GM23338 (cell line): Measurements from ENCODE around the gene TTC28. TPM values are rescaled to one million over a fixed set of nuclear protein-coding genes. Genes with fewer than 3 reads are reported as not detected.

ENCODE experiments used
- ATAC-seq: fragments of 200-7000 bp; cut with Tn5 transposase; 3 replicates; pipeline ENCODE4 v1.9.1; 2020
- DNase-seq: peaks from one replicate; pipeline ENCODE4 v3.0.0-alpha.2; 2015; ENCODE audit warnings: low spot score
- H2AFZ ChIP-seq: fragments of 200-600 bp; sonication (generic); 2 replicates; pipeline ENCODE4 v1.8.0; 2016; ENCODE audit warnings: antibody characterized with exemption, mild to moderate bottlenecking, moderate library complexity
- H3F3A ChIP-seq: fragments of 200-600 bp; sonication (generic); replicated peaks from 2 replicates; pipeline ENCODE4 v1.8.0; 2017; ENCODE audit warnings: antibody characterized with exemption, mixed run types, low read depth
- H3K27ac ChIP-seq: fragments of 200-600 bp; sonication (generic); 2 replicates; pipeline ENCODE4 v1.6.1; 2016; ENCODE audit warnings: low read depth
- H3K27me3 ChIP-seq: fragments of 200-600 bp; sonication (generic); 2 replicates; pipeline ENCODE4 v1.8.0; 2016; ENCODE audit warnings: mild to moderate bottlenecking, mixed run types, moderate library complexity; ENCODE audit not compliant: insufficient read depth
- H3K36me3 ChIP-seq: fragments of 200-600 bp; sonication (generic); 2 replicates; pipeline ENCODE4 v1.8.0; 2016; ENCODE audit warnings: mild to moderate bottlenecking; ENCODE audit not compliant: insufficient read depth
- H3K4me1 ChIP-seq: fragments of 200-600 bp; sonication (generic); 2 replicates; pipeline ENCODE4 v1.8.0; 2016; ENCODE audit warnings: mild to moderate bottlenecking, moderate library complexity; ENCODE audit not compliant: insufficient read depth
- H3K4me2 ChIP-seq: fragments of 200-600 bp; sonication (generic); 2 replicates; pipeline ENCODE4 v1.7.1; 2017; ENCODE audit warnings: mixed run types
- H3K4me3 ChIP-seq: fragments of 200-600 bp; sonication (generic); 2 replicates; pipeline ENCODE4 v1.6.1; 2016; ENCODE audit warnings: mixed run types
- H3K79me2 ChIP-seq: fragments of 200-600 bp; sonication (generic); replicated peaks from 2 replicates; pipeline ENCODE4 v1.8.0; 2017; ENCODE audit warnings: mild to moderate bottlenecking; ENCODE audit not compliant: insufficient read depth
- H3K9me2 ChIP-seq: fragments of 200-600 bp; sonication (generic); 2 replicates; pipeline ENCODE4 v1.8.0; 2017; ENCODE audit not compliant: insufficient read depth
- H4K20me1 ChIP-seq: fragments of 200-600 bp; sonication (generic); replicated peaks from 2 replicates; pipeline ENCODE4 v1.8.0; 2017; ENCODE audit warnings: mild to moderate bottlenecking; ENCODE audit not compliant: insufficient read depth
- H3K27ac Mint-ChIP-seq: 2 replicates; pipeline ENCODE4 v1.8.0; 2020; ENCODE audit warnings: inconsistent platforms, mild to moderate bottlenecking, moderate library complexity, mixed read lengths
- H3K27me3 Mint-ChIP-seq: 3 replicates; pipeline ENCODE4 v1.8.0; 2022; ENCODE audit warnings: low read depth, mild to moderate bottlenecking, moderate library complexity, mixed read lengths, inconsistent platforms; ENCODE audit not compliant: insufficient read depth, poor library complexity
- H3K36me3 Mint-ChIP-seq: 3 replicates; pipeline ENCODE4 v1.8.0; 2021; ENCODE audit warnings: low read depth, mild to moderate bottlenecking, inconsistent platforms, moderate library complexity, mixed read lengths
- H3K4me1 Mint-ChIP-seq: 3 replicates; pipeline ENCODE4 v1.8.0; 2020; ENCODE audit warnings: mild to moderate bottlenecking, inconsistent platforms, mixed read lengths
- H3K4me3 Mint-ChIP-seq: 3 replicates; pipeline ENCODE4 v1.8.0; 2021; ENCODE audit warnings: moderate library complexity, mild to moderate bottlenecking, inconsistent platforms, mixed read lengths
- H3K9me3 Mint-ChIP-seq: 3 replicates; pipeline ENCODE4 v1.8.0; 2020; ENCODE audit warnings: moderate library complexity, mild to moderate bottlenecking, inconsistent platforms, mixed read lengths
- CTCF ChIP-seq, 2 experiments: fragments of 200-600 bp in 1 of 2; sonication (generic) in 1 of 2; conservative IDR thresholded peaks; 2 replicates each; pipeline versions ENCODE4 v1.5.1 to v1.6.1; 2016 to 2017; ENCODE audit warnings: antibody characterized with exemption in 2 of 2, low read depth in 2 of 2, mild to moderate bottlenecking in 2 of 2, moderate library complexity in 1 of 2
- EZH2 ChIP-seq: fragments of 200-600 bp; sonication (generic); IDR thresholded peaks from one replicate; pipeline ENCODE4 v1.8.0; 2017; ENCODE audit warnings: antibody characterized with exemption, mild to moderate bottlenecking, low read depth; ENCODE audit not compliant: unreplicated experiment
- JUNB ChIP-seq: IDR thresholded peaks from one replicate; pipeline ENCODE4 v1.6.1; 2016; ENCODE audit warnings: antibody characterized with exemption; ENCODE audit not compliant: unreplicated experiment
- ZNF462 ChIP-seq: fragments of 250-450 bp; sonication (Bioruptor Pico); IDR thresholded peaks from 2 replicates; pipeline ENCODE4 v1.5.0; 2020; ENCODE audit warnings: mild to moderate bottlenecking, moderate library complexity
- polyA plus RNA-seq: library from polyadenylated mRNA; unstranded; fragments of >200 nt; fragmentation: Nextera tagmentation; extraction: Ambion mirVana; gene quantifications from 2 replicates; pipeline ENCODE4 v1.2.1, GENCODE V29; 2016
- total RNA-seq: library from RNA; depleted of rRNA; stranded (reverse); fragments of >200 nt; shearing (Covaris generic); gene quantifications from 2 replicates; pipeline ENCODE4 v1.2.3, GENCODE V29; 2014

TTC28 gene
- total and polyA plus RNA-seq, 2 experiments from 2014 or later = 4.5 to 16.1 TPM

- H3K27ac ChIP-seq = no peak overlapping the region
- ATAC-seq (no peak), DNase-seq (no peak)
- H3K79me2 ChIP-seq = no peaks in the 10 kb centered on the region
- H3K4me1 ChIP-seq = no peaks in the 10 kb centered on the region
- no peak overlapping the region for H3K4me3 ChIP-seq
- TF ChIP-seq ZNF462 (no peak), EZH2 (no peak)
- H3K9me3 Mint-ChIP-seq = no peaks in the 10 kb centered on the region
- H4K20me1 ChIP-seq = 0 out of 2 replicates have a peak, but pooled peaks cover 4% of the 10 kb centered on the region
- H3K36me3 ChIP-seq = no peaks in the 10 kb centered on the region
- H3K9me2 ChIP-seq = no peaks in the 10 kb centered on the region
- no peak overlapping the region for H3K4me2 ChIP-seq
- H3K36me3 Mint-ChIP-seq = no peaks in the 10 kb centered on the region; the same call in 2 of the 3 replicates
- H3F3A ChIP-seq = 0 out of 2 replicates have a peak, but pooled peaks cover 7% of the 10 kb centered on the region
- no peak overlapping the region for H3K4me3 Mint-ChIP-seq
- no peaks in the 10 kb centered on the region for H3K27me3 ChIP-seq
- no peak overlapping the region for H2AFZ ChIP-seq
- H3K4me1 Mint-ChIP-seq = no peaks in the 10 kb centered on the region
- peaks cover 4% of the 10 kb centered on the region for H3K27me3 Mint-ChIP-seq
- H3K27ac Mint-ChIP-seq = no peak overlapping the region
Observed at GRCh38 chr22:28005513-28005912, 674.1 kb downstream of the TTC28 start.

GRCh38 chr22:28004021-28004420 is 675.6 kb downstream of the TTC28 start:
- Histone ChIP-seq H3K9me2 (no peaks in the 10 kb centered on the region), H3F3A (0 out of 2 replicates have a peak, but pooled peaks cover 2% of the 10 kb centered on the region), H3K27ac (no peak overlapping the region), H3K36me3 (no peaks in the 10 kb centered on the region; the same call in 1 of the 2 replicates), H2AFZ (no peak overlapping the region), H3K79me2 (no peaks in the 10 kb centered on the region), H3K4me1 (no peaks in the 10 kb centered on the region), H4K20me1 (0 out of 2 replicates have a peak, but pooled peaks cover 4% of the 10 kb centered on the region), H3K4me3 (no peak overlapping the region), H3K27me3 (no peaks in the 10 kb centered on the region), H3K4me2 (no peak overlapping the region)
- ATAC-seq (peak; percentile 57), DNase-seq (peak; percentile 35)
- Mint-ChIP-seq H3K4me3 (no peak overlapping the region), H3K4me1 (no peaks in the 10 kb centered on the region), H3K36me3 (no peaks in the 10 kb centered on the region; the same call in 2 of the 3 replicates), H3K27ac (no peak overlapping the region), H3K27me3 (peaks cover 2% of the 10 kb centered on the region), H3K9me3 (no peaks in the 10 kb centered on the region)
- TF ChIP-seq JUNB (no peak), CTCF (conservative IDR thresholded peaks at IDR 0.05; ENCODE audit: low read depth in 2 of 2) (peak in 1 of 2 experiments; percentile 43; a peak in 2 of 4 replicates)
